CD4-positive, alpha-beta T cell treated with Interleukin-12 subunit alpha and Interleukin-12 subunit beta, for 1 hour (primary cell): ENCODE data around the gene EML4.
"Not testable (repeated sequence)": the region's sequence is repeated elsewhere in the genome, so short reads cannot be mapped to it uniquely, and the experiment has no call there.

Experiments used
- DNase-seq: peaks from one replicate; pipeline ENCODE4 v3.0.0-alpha.2; 2020

Gene EML4

DNA sequence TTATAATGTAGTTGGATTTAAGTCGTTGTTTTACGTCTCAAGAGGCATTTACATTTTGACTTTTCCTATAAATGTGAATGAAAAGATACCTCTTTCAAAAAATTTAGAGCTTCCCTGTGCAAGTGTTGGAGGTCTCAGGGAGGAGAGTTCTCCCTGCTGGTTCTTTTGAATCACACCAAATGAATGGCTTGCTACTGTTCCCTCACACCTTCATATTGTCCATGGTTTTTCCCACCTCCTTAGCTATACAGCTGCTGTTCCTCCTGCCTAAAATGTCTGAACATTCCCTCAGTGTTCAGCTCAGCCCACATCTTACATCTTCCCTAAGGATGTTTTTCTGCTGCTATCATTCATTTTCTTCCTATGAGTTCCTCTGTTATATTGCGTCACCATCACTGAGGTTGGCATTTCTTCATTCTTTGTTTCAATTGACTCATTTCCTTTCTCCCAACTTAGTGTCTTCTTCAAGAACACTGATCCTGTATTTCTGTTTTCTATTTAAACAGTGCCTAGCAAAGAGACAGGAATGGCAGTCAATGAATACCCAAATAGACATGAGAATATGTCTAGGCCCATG is 145.8 kb downstream of the EML4 start:
- DNase-seq = no peak

DNA sequence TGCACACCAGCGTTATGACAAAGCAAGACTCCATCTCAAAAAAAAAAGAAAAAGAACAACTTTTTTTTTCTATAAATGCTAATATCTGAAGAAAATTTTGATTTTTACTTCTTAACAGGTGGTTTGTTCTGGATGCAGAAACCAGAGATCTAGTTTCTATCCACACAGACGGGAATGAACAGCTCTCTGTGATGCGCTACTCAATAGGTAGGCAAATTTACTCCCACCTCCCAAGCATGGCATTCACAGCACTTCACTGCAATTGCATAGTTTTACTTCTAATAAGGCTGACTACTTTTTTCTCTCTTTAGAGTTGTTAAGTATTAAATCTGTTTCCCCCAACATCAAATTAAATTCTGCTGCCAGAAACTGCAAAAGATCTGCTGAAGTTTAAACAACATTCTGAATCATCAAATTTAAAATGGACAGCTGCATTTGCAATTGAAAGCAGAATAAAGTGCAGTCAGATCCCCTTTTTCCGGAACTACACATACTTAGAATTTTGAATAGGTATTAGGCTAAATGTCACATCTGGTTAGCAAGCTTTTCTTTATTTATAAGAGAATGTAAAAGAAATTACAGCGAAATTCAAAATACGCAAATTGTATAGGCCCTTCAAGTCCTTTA is 146.8 kb downstream of the EML4 start:
- DNase-seq = no peak

DNA sequence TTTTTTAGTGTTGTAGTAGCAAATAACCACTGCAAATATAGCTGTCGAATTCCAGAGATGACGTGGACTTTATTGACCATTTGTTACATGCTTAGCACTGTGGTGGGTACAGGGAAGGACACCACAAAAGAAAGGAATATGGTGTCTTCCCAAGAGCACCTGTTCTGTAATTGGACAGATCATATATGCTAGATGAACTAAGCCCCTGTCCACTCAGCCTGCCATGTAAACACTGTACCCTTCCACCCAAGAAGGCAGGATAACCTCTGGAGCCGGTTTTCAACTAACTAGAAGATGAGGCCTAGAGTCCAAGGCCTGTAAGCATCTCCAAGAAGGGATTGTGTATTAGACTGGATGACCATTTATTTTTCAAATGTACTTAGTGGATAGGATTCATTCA is 147.8 kb downstream of the EML4 start:
- no peak for DNase-seq

DNA sequence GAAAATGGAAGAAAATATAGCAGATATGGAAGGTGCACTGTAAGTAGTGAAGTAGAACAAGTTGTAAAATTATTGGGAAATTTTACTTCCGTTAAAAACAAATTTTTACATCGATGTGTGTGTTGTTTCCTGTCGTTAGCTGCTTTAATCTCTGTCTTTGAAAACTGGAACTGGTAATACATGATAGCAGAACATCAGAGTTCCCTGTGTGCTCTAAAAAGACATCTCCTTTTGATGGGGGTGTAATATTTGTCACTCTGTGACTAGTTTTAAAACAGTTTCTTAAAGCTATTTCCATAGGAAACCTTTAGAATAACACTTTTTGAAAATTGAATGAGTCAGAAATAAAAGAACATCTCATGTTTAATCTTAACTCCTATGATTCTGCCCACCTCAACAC is 148.3 kb downstream of the EML4 start:
- no peak for DNase-seq

DNA sequence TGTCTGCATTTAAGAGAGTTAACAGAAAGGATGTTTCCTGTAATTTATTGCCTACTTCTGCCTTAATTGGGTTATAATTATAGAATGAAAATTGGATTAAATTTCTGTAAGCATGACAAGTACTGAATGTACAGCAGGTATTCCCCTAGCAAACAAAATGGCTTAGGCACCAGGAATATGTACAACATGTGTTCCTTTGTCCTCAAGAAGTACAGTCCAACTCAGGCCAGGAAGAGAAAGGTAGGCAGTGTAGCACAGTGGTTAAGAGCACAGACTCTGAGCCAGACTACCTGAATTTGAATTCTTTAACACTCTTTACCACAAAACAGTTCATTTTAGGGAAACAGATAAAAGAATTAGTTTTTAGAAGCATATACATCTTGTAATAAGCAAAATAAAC is 148.8 kb downstream of the EML4 start:
- DNase-seq = no peak

DNA sequence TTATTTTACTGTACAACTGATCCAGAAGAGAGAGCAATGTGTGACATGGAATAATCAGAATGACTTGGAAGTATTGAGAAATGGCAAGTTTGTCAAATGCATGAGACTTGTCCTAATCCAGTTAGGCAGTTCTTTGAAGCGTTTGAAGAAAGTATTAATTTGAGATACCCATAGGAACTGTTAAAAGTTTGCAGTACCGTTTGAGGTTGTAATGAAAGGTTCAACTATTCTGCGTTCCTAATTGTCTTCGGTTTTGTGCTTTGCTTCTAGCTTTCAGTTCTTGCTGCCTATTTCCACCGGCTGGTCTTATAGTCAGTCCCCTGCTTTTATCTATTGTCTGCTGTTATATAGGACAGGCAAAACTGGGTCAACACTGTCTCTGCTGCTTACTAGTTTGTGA is 150.1 kb downstream of the EML4 start:
- no peak for DNase-seq

DNA sequence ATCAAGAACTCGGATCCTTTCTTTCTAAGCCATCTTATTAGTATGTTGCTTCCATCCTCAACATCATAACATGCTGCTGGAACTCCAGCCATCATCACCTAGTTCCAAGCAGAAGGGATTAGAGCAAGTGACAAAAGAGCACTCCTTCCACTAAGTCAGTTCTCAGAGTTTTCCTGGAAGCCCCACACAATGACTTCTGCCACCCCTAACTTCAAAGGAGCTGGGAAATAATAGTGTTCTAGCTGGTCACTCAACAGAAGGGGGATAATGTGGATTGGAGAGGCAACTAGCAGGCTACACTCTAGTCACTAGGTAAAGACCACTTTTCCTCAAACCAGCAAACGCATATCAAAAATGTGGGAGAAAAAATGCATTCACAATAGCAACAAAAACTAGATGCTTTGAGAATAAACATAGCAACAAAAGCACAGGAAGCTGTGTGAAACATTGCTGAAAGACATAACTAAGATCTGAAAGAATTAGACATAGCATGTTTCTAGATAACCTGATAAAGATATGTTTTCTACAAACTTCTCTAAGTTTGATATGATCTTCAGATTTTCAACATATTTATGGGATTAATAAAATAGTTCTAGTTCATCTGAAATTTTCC is 152.4 kb downstream of the EML4 start:
- peak; percentile 30 for DNase-seq

DNA sequence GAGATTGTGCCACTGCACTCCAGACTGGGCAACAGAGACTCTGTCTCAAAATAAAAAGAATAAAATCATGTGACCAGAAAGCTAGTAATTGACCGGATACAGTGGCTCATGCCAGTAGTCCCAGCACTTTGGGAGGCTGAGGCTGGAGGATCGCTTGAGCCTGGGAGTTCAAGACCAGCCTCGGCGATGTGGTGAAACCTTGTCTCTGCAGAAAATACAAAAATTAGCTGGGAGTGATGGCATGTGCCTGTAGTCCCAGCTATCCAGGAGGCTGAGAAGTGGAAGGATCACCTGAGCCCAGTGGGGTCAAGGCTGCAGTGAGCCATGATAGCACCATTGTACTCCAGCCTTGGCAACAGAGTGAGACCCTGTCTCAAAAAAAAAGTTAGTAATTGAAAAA is 155.1 kb downstream of the EML4 start:
- DNase-seq = no peak

DNA sequence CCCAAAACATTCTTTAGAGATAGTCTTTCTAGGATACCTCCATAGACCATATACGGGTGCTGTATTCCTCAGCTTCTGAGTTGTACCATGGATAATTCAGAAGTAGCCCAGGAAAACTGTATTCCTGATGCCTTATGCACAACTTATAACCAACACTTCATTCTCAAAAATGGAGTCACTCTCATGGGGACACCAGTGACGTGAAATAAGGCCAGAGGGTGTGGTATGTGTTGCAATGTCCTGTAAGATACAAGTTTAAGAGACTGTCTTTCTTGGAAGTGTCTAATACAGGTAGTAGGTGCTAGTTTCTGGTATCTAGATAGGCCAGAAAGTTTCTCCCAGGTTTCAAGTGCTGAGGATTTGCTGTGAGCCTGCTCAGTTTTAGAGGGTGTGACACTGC is 155.8 kb downstream of the EML4 start:
- no peak for DNase-seq

DNA sequence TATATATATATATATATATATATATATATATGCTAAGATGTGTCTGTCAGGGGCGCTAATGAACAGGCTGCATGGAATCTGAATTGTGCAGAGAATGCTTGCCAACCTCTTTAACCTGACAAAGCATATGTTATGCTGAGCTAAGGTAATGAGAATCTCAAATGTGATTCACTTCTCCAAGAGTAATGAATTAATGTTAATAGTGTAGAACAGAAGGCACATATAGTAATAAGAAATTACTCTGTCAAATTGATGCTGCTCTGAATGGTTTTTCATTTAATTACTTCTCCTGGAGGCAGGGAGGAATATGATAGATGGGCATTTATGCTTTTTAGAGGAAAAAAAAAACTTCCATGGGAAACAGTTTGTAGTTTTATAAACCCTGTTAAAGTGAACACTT is 156.5 kb downstream of the EML4 start:
- no peak for DNase-seq

DNA sequence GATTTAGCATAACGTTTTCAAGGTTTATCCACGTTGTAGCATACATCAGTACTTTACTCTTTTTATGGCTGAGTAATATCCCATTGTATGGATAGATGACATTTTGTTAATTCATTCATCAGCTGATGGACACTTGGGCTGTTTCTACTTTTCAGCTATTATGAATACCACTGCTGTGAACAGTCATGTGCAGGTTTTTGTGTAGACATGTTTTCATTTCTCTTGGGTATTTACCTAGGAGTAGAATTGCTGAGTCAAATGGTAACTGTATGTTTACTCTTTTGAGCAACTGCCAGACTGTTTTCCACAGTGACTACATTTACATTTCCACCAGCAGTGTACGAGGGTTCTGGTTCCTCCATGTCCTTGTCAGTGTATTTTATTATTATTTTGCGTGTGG is 158.0 kb downstream of the EML4 start:
- DNase-seq = no peak

DNA sequence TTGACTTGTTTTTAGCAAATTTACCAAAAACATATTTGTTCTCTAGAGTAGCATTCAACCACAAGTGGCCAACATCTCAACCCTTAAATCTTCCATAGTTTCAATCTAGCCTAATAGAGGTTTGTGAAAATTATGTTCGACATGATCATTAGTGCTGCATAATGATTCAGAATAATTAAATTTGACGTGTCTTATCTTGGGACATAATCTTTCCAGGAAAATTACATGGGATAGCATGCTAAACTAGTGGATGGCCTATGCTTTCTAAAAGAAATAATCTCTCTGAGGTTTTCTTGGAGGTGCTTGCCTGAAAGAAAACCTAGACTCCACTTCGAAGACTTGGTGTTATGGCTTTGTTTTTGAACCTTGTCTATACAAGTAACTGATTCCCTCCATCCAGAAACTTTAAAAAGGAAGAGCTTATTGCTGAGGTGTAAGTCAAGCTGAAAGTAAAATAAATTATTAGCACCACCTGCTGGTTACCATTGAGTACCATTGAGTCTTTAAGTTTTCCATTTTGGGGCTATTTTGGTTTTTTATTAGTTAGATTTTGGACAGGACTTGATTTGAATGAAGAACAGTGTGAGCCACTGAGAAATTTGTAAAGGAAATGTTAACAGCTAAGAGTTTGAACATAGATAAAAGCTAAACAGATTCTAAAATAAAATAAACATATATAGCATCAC is 159.1 kb downstream of the EML4 start:
- DNase-seq = peak; percentile 48

DNA sequence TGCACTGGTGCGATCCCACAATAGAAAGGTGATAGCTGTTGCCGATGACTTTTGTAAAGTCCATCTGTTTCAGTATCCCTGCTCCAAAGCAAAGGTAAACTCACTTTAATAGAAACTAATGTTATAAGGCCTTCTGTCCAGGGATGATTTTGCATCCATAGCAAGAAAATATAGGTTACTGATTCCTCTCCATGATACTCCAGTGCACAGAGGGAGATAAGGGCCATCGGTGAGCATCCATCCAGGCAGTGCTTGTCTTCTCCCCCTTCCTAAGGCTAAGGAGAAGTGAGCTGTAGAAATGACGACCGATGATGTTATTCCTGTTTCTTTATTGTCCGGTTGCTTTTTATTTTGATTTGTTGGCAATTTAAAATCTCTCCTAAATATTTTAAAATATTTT is 159.8 kb downstream of the EML4 start:
- no peak for DNase-seq

DNA sequence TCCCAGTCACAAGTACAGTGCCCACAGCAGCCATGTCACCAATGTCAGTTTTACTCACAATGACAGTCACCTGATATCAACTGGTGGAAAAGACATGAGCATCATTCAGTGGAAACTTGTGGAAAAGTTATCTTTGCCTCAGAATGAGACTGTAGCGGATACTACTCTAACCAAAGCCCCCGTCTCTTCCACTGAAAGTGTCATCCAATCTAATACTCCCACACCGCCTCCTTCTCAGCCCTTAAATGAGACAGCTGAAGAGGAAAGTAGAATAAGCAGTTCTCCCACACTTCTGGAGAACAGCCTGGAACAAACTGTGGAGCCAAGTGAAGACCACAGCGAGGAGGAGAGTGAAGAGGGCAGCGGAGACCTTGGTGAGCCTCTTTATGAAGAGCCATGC is 160.6 kb downstream of the EML4 start:
- no peak for DNase-seq

DNA sequence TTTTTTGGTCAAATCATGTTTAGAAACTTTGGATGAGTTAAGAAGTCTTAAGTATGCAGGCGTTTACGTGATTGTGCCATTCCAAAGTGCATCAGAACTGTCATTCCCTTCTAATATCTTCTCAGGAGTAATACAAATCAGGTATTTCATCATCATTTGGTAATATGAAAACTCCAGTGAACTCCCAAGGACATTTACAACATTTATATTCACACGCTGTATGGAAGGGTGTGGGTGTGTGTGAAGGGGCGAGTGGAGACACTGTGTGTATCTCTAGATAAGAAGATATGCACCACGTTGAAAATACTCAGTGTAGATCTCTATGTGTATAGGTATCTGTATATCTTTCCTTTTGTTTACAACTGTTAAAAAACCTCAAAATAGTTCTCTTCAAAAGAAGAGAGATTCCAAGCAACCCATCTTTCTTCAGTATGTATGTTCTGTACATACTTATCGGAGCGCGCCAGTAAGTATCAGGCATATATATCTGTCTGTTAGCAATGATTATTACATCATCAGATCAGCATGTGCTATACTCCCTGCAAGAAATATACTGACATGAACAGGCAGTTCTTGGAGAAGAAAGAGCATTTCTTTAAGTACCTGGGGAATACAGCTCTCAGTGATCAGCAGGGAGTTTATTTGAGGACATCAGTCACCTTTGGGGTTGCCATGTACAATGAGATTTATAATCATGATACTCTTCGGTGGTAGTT is 162.6 kb downstream of the EML4 start:
- no peak for DNase-seq

DNA sequence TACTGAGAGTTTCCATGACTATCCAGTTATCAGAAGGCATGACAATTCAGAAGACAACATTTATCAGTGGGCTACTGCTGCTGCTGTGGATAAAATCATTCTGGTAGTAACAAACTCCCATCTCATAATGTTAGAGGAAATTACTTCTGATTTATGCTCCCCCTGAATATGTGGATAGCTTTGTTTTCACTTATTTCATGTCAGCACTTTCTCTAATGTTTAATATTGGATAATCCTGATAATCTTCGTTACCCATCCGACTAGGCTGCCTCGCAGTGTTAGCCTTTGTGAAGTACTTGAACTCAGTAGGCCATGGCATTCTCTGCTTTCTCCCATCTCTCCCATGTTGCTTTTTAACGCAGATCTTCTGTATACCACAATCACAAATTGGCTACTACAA is 163.4 kb downstream of the EML4 start:
- no peak for DNase-seq

DNA sequence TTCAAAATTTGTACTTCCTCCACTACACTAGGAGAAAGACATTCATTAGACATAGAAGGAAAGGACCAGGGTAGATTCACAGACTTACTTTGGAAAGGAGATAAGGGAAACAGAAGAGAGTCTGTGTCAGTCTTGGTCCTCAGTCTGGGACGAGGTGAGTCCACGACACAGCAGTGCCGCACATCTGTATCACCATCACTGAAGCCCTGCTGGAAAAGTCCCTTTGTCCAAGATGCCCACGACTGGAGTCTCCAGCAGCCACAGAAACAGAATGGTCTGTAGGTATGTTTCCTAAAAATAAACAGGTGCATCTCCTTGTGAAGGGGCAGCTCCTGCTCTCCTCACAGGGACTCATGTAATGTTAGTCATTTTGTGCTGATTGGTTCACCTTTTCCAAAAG is 164.4 kb downstream of the EML4 start:
- no peak for DNase-seq

DNA sequence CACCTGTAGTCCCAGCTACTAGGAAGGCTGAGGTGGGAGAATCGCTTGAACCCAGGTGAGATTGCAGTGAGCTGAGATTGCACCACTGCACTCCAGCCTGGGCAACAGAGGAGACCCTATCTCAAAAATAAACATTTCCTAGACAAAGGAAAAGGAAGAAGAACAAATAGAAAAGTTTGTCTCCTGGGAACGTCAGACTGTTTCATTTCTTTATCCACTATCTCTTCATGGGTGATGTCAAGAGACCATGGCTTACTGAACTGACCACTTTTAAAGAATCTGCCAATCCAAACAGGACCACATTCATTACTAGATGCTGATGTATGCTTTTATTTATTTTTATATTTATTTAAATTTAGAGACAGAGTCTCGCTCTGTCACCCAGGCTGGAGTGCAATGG is 165.1 kb downstream of the EML4 start:
- DNase-seq = no peak

DNA sequence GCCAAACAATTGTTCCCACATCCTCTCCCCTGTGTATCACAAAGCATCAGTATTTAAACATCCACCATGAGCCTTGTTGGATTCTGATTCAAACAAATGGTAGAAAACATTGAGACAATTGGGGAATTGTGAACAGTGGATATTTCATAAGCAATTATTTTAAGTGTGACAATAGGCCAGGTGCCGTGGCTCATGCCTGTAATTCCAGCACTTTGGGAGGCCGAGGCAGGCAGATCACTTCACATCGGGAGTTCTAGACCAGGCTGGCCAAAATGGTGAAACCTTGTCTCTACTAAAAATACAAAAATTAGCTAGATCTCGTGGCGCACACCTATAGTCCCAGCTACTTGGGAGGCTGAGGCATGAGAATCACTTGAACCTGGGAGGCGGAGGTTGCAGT is 165.7 kb downstream of the EML4 start:
- not testable (repeated sequence) for DNase-seq

DNA sequence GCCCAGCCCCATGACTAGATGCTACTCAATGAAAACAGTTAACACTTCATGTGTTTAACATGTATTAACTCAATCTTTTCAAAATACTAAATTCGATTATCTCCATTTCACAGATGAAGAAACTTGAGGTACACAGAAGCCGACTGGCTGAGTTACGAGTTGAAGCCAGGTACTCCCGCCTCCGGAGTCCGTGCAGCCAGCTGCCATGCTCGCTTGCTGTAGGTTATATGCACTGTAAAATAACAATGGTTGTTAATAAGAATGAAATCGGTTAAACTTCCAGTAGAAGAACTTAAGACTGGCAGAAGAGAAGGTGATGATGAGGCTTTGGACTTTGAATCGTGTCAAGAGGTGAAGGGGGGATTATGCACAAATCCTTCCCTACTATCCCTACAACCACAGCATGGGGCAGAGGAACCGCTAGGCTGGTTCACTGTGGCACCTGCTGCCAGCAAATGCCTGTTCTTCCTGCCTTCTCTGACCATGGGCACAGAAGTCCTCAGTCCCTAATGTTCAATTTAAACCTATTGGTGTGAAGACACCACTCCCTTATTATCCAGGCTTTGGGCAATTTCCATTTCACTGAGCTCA is 166.5 kb downstream of the EML4 start:
- DNase-seq = no peak

DNA sequence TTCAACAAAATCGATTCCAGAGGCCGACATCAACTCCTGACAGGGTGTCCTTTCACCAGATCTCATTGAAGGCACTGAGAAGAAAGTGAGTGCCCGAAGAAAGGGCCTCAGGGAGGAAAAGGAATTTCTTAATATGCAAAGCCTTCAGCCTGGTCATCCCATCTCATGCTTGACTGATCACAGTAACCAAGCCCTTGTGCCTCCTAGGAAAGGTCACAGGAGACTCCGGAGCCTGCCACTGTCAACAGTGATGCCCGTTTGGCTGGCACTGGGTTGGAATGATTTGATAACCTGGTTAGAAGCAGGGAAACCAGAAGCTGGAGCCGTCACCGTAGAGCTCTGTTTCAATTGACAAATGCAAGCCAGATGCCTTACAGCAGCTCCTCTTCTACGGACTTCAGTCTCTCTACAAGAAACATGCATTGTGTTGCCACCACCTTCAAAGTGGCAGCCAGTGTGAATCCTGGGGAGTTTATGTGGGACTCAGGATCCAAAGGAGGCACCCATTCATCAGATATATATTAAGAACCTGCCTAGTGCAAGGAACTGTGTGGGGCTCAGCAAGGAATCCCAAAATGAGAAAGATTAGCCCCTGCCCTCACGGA is 167.3 kb downstream of the EML4 start:
- no peak for DNase-seq

DNA sequence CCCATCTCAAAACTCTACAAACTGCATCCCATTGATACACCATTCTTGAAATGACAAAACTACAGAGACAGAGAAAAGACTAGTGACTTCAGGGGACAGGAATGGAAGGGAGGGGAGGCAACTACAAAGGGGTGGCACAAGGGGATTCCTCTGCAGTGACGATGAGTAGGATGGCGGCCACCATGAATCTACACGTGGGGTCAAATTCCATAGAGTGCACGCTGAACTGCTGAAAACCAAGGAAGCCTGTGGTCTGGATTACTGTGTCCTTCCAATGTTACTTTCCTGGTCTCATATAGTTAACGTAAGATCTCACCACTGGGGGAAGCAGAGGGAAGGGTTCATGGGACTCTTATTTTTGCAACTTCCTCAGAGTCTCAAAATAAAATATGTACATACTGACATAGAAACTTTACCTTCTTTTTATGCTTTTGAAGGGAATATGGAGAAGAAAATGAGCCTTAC is 168.2 kb downstream of the EML4 start:
- DNase-seq = no peak
